ENCODE measurements around the gene CA10.
A peak's percentile ranks its signal among the peaks of the same experiment; 100 is the strongest.

Gene CA10

GRCh38 chr17:51677875-51678274 lies 480.6 kb downstream of the CA10 start:
- ATAC-seq, result no peak
- TF ChIP-seq OSR1 (CRISPR knock-in tag; IDR thresholded peaks at IDR 0.05), result no peak
- TF ChIP-seq ZNF8 (CRISPR knock-in tag; IDR thresholded peaks at IDR 0.05), result peak; percentile 54; the same call in 1 of the 2 replicates

DNA sequence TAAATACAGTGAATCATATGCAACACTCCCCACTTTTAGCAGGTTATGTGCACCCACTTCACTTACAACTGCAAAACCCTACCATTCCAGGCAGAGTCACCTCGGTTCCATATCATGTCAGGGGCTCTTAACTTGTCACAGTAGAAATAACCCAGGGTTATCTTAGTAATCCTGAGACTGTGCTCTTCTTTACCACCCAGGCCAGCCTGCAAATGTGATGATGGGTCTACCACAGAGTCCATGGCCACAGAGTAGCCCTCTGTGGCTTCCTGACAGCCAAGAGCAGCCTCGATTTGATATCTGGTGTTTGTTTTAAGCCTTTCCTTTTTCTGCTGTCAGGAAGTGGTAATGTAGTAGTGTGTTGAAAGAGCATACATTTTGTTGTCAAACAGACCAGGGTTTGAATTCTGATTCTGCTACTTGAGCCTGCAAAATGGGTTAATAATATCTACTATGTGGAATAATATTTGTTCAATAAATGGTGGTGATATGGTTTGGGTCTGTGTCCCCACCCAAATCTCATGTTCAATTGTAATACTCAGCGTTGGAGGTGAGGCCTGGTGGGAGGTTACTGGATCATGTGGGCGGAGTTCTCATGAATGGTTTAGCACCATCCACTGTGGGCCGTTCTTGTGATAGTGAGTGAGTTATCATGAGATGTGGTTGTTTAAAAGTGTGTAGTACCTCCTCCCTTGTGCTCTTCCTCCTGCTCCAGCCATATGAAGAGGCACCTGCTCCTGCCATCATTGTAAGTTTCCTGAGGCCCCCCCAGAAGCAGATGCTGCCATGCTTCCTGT lies 481.6 kb downstream of the CA10 start:
- TF ChIP-seq CSDC2 (CRISPR knock-in tag; IDR thresholded peaks at IDR 0.05) (no peak), ESRRG (CRISPR knock-in tag; IDR thresholded peaks at IDR 0.05) (no peak), OSR1 (CRISPR knock-in tag; IDR thresholded peaks at IDR 0.05) (no peak), PPARA (CRISPR knock-in tag; IDR thresholded peaks at IDR 0.05; ENCODE audit: borderline replicate concordance) (no peak), ISL1 (CRISPR knock-in tag; IDR thresholded peaks at IDR 0.05) (no peak), ZFP3 (CRISPR knock-in tag; IDR thresholded peaks at IDR 0.05) (no peak), ARNTL (CRISPR knock-in tag; IDR thresholded peaks at IDR 0.05; ENCODE audit: borderline replicate concordance, low read depth) (no peak), PATZ1 (CRISPR knock-in tag; IDR thresholded peaks at IDR 0.05; ENCODE audit: borderline replicate concordance) (no peak), CSRNP3 (CRISPR knock-in tag; IDR thresholded peaks at IDR 0.05) (no peak), SNAI2 (CRISPR knock-in tag; IDR thresholded peaks at IDR 0.05) (no peak), ZC3H10 (CRISPR knock-in tag; IDR thresholded peaks at IDR 0.05) (no peak), GLIS3 (CRISPR knock-in tag; IDR thresholded peaks at IDR 0.05) (no peak), TOX (CRISPR knock-in tag; IDR thresholded peaks at IDR 0.05; ENCODE audit: borderline replicate concordance) (no peak), ZNF565 (CRISPR knock-in tag; conservative IDR thresholded peaks at IDR 0.05; ENCODE audit: low read depth) (no peak)
- ATAC-seq, result no peak

- ATAC-seq, result no peak
- TF ChIP-seq ESRRG (CRISPR knock-in tag; IDR thresholded peaks at IDR 0.05) (no peak), PATZ1 (CRISPR knock-in tag; IDR thresholded peaks at IDR 0.05; ENCODE audit: borderline replicate concordance) (no peak), ZFP30 (CRISPR knock-in tag; IDR thresholded peaks at IDR 0.05) (no peak), GLIS3 (CRISPR knock-in tag; IDR thresholded peaks at IDR 0.05) (no peak), SNAI2 (CRISPR knock-in tag; IDR thresholded peaks at IDR 0.05) (no peak), ZFP3 (CRISPR knock-in tag; IDR thresholded peaks at IDR 0.05) (no peak), RARB (CRISPR knock-in tag; IDR thresholded peaks at IDR 0.05) (no peak), TCF4 (CRISPR knock-in tag; IDR thresholded peaks at IDR 0.05; ENCODE audit: borderline replicate concordance) (no peak)
- TF ChIP-seq, protein P1, sequence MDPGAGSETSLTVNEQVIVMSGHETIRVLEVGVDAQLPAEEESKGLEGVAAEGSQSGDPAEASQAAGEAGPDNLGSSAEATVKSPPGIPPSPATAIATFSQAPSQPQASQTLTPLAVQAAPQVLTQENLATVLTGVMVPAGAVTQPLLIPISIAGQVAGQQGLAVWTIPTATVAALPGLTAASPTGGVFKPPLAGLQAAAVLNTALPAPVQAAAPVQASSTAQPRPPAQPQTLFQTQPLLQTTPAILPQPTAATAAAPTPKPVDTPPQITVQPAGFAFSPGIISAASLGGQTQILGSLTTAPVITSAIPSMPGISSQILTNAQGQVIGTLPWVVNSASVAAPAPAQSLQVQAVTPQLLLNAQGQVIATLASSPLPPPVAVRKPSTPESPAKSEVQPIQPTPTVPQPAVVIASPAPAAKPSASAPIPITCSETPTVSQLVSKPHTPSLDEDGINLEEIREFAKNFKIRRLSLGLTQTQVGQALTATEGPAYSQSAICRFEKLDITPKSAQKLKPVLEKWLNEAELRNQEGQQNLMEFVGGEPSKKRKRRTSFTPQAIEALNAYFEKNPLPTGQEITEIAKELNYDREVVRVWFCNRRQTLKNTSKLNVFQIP (CRISPR knock-in tag; IDR thresholded peaks at IDR 0.05; ENCODE audit: borderline replicate concordance, low read depth), result no peak
Observed at GRCh38 chr17:51674579-51675255, 483.8 kb downstream of the CA10 start.

DNA sequence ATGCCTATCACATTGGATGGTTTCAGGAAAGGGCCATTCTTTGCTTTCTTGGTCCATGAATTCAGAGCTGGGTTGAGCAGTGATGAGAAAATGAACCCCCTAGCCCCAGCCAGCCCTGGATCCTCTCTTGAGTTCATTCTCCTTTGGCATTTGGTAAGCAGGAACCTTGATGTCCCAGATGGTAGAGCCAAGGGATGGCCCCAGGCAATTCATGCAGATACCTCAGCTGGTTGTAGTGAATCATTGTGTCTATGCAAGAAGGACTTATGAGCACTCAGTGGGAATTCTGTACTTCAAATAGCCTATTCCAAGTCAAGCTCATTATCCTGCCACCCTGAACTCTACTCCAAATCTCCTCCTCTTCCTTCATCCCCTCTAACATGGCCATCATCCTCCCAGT lies 485.4 kb downstream of the CA10 start:
- no peak for ATAC-seq
- no peak for TF ChIP-seq BACH2 (CRISPR knock-in tag; IDR thresholded peaks at IDR 0.05; ENCODE audit: borderline replicate concordance)
- no peak for TF ChIP-seq PPARA (CRISPR knock-in tag; IDR thresholded peaks at IDR 0.05; ENCODE audit: borderline replicate concordance)
- TF ChIP-seq ZNF70 (CRISPR knock-in tag; IDR thresholded peaks at IDR 0.05), result no peak
- TF ChIP-seq SNAI2 (CRISPR knock-in tag; IDR thresholded peaks at IDR 0.05), result no peak
- no peak for TF ChIP-seq TOX (CRISPR knock-in tag; IDR thresholded peaks at IDR 0.05; ENCODE audit: borderline replicate concordance)
- TF ChIP-seq CSDC2 (CRISPR knock-in tag; IDR thresholded peaks at IDR 0.05), result no peak
